Liver (tissue), 9 donors: ENCODE results near the gene GPD2. TPM values are rescaled to one million over a fixed set of nuclear protein-coding genes. Genes with fewer than 3 reads are reported as not detected.

Source experiments
- DNase-seq: peaks from one replicate; pipeline ENCODE4 v3.0.0-alpha.2; 2017; ENCODE audit warnings: low spot score
- H3K27ac ChIP-seq, 2 donors: one replicate each; pipeline ENCODE4 v1.7.0; 2013; ENCODE audit warnings: inconsistent platforms in 2 of 2, low read length in 2 of 2, control low read depth in 1 of 2, low read depth in 1 of 2, mild to moderate bottlenecking in 1 of 2
- H3K27me3 ChIP-seq, 4 donors: one replicate each; pipeline versions ENCODE4 v1.6.1 to v1.7.0; 2013; ENCODE audit warnings: low read length in 3 of 4, inconsistent platforms in 1 of 4, mild to moderate bottlenecking in 1 of 4, moderate library complexity in 1 of 4; ENCODE audit not compliant: control insufficient read depth in 4 of 4, insufficient read depth in 4 of 4
- H3K36me3 ChIP-seq, 4 donors: one replicate each; pipeline versions ENCODE4 v1.6.1 to v1.7.0; 2013; ENCODE audit warnings: low read length in 3 of 4, mild to moderate bottlenecking in 3 of 4, low read depth in 1 of 4, moderate library complexity in 1 of 4; ENCODE audit not compliant: control insufficient read depth in 4 of 4, insufficient read depth in 3 of 4
- H3K4me1 ChIP-seq, 4 donors: one replicate each; pipeline versions ENCODE4 v1.6.1 to v1.7.0; 2013; ENCODE audit warnings: low read length in 3 of 4, mild to moderate bottlenecking in 3 of 4, moderate library complexity in 1 of 4; ENCODE audit not compliant: control insufficient read depth in 4 of 4, insufficient read depth in 4 of 4
- H3K4me3 ChIP-seq, 3 donors: one replicate each; pipeline versions ENCODE4 v1.6.1 to v1.7.0; 2013; ENCODE audit warnings: low read length in 3 of 3, control low read depth in 1 of 3, low read depth in 1 of 3, mild to moderate bottlenecking in 1 of 3
- H3K9ac ChIP-seq, 2 donors: one replicate each; pipeline ENCODE4 v1.7.0; 2013; ENCODE audit warnings: low read length in 2 of 2, mild to moderate bottlenecking in 2 of 2, moderate library complexity in 2 of 2, control low read depth in 1 of 2, low read depth in 1 of 2
- H3K9me3 ChIP-seq, 4 donors: one replicate each; pipeline versions ENCODE4 v1.6.1 to v1.7.0; 2013; ENCODE audit warnings: low read length in 3 of 4; ENCODE audit not compliant: control insufficient read depth in 4 of 4
- ATF3 ChIP-seq: IDR thresholded peaks from 2 replicates; pipeline ENCODE4 v1.6.1; 2016; ENCODE audit warnings: antibody characterized with exemption
- EGR1 ChIP-seq, 2 donors: IDR thresholded peaks; 2 replicates each; pipeline ENCODE4 v1.6.1; 2016 to 2018; ENCODE audit warnings: antibody characterized with exemption in 2 of 2, low read depth in 2 of 2
- FOXA1 ChIP-seq: IDR thresholded peaks from 2 replicates; pipeline ENCODE4 v1.6.1; 2016; ENCODE audit warnings: antibody characterized with exemption
- FOXA2 ChIP-seq: IDR thresholded peaks from 2 replicates; pipeline ENCODE4 v1.6.1; 2016; ENCODE audit warnings: antibody characterized with exemption
- GABPA ChIP-seq, 2 donors: IDR thresholded peaks in 1 of 2; conservative IDR thresholded peaks in 1 of 2; 2 replicates each; pipeline ENCODE4 v1.6.1; 2016; ENCODE audit warnings: antibody characterized with exemption in 2 of 2, mild to moderate bottlenecking in 1 of 2, moderate library complexity in 1 of 2
- HNF4A ChIP-seq, 2 donors: conservative IDR thresholded peaks; 2 replicates each; pipeline ENCODE4 v1.6.1; 2016; ENCODE audit warnings: antibody characterized with exemption in 2 of 2, mild to moderate bottlenecking in 2 of 2
- HNF4G ChIP-seq: IDR thresholded peaks from 2 replicates; pipeline ENCODE4 v1.6.1; 2016; ENCODE audit warnings: antibody characterized with exemption
- JUND ChIP-seq, 2 donors: IDR thresholded peaks; 2 replicates each; pipeline ENCODE4 v1.6.1; 2016; ENCODE audit warnings: antibody characterized with exemption in 2 of 2
- NR2F2 ChIP-seq: IDR thresholded peaks from 2 replicates; pipeline ENCODE4 v1.6.1; 2016; ENCODE audit warnings: antibody characterized with exemption
- RAD21 ChIP-seq, 2 donors: IDR thresholded peaks; 2 replicates each; pipeline ENCODE4 v1.6.1; 2016; ENCODE audit warnings: antibody characterized with exemption in 2 of 2, mild to moderate bottlenecking in 2 of 2
- REST ChIP-seq: IDR thresholded peaks from 2 replicates; pipeline ENCODE4 v1.6.1; 2016; ENCODE audit warnings: antibody characterized with exemption, mild to moderate bottlenecking
- RXRA ChIP-seq, 2 donors: IDR thresholded peaks; 2 replicates each; pipeline ENCODE4 v1.6.1; 2017 to 2018; ENCODE audit warnings: antibody characterized with exemption in 2 of 2, mild to moderate bottlenecking in 1 of 2
- SP1 ChIP-seq: IDR thresholded peaks from 2 replicates; pipeline ENCODE4 v1.6.1; 2018; ENCODE audit warnings: antibody characterized with exemption, mild to moderate bottlenecking
- TAF1 ChIP-seq: conservative IDR thresholded peaks from 2 replicates; pipeline ENCODE4 v1.6.1; 2016; ENCODE audit warnings: antibody characterized with exemption, mild to moderate bottlenecking
- YY1 ChIP-seq: IDR thresholded peaks from 2 replicates; pipeline ENCODE4 v1.6.1; 2016; ENCODE audit warnings: antibody characterized with exemption, mild to moderate bottlenecking
- ZBTB33 ChIP-seq: IDR thresholded peaks from 2 replicates; pipeline ENCODE4 v1.6.1; 2016; ENCODE audit warnings: antibody characterized with exemption
- WGBS: extraction: QIAGEN DNeasy Blood & Tissue Kit; methylation state at CpG from one replicate; pipeline ENCODE4 v1.1.7; 2013; 5-methylcytosine and 5-hydroxymethylcytosine counted together
- polyA plus RNA-seq, 2 donors: library from polyadenylated mRNA; stranded (reverse) in 1 of 2; unstranded in 1 of 2; fragments of 200-250 nt in 1 of 2; fragments of >200 nt in 1 of 2; fragmentation: Nextera tagmentation in 1 of 2; extraction: Ambion mirVana in 1 of 2; gene quantifications; one replicate each; pipeline versions ENCODE4 v1.2.1 to v1.2.3, GENCODE V29; 2013 to 2015
- total RNA-seq, 2 donors: library from RNA; depleted of rRNA; stranded (reverse); fragments of >200 nt; gene quantifications; one replicate each; pipeline ENCODE4 v1.2.3, GENCODE V29; 2014
- donor health status: healthy.
- donor health status: healthy.
- donor health status: healthy.
- donor health status: healthy.
- donor health status: healthy.

Gene GPD2
- total and polyA plus RNA-seq, 4 donors, result 1.4 to 14.3 (median 6.1) TPM

DNA sequence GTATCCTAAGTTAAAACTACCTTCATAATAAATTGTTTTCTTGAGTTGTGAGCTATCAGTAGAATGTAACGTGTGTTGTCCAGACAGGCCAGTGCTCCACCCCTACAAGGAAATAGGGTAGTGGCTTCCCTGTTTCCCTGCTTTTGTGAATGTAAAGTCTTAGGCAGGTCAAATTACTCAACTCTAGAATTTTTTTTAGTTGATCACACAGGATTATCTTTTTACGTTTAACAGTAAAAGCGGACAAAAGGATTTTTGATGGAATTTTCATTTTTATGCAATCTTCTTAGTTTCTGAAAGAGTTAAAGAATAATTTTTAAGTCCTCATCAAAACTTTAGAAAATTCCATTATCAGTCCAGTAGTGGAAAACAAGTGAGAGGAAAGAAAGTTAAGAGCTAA is 38.2 kb downstream of the GPD2 start:
- Histone ChIP-seq H3K4me3 (no peak overlapping the region), H3K9ac (no peak overlapping the region), H3K27ac (no peak overlapping the region), H3K9me3 (no peaks in the 10 kb centered on the region), H3K4me1 (peaks cover 0 to 1% (median 0%) of the 10 kb centered on the region in 4 donors), H3K27me3 (no peaks in the 10 kb centered on the region), H3K36me3 (no peaks in the 10 kb centered on the region)
- 91% methylated on average over 3 of the region's 3 CpGs for WGBS
- TF ChIP-seq JUND (IDR thresholded peaks at IDR 0.05) (no peak), REST (no peak), FOXA1 (no peak), RXRA (IDR thresholded peaks at IDR 0.05) (no peak), GABPA (IDR thresholded peaks at IDR 0.05 in 1 of 2, conservative IDR thresholded peaks at IDR 0.05 in 1 of 2) (no peak), ZBTB33 (no peak), FOXA2 (no peak), HNF4G (no peak), ATF3 (no peak), HNF4A (conservative IDR thresholded peaks at IDR 0.05) (no peak), SP1 (no peak), EGR1 (IDR thresholded peaks at IDR 0.05; ENCODE audit: low read depth in 2 of 2) (no peak), NR2F2 (no peak), RAD21 (IDR thresholded peaks at IDR 0.05) (no peak), TAF1 (no peak), YY1 (no peak)
- no peak for DNase-seq

DNA sequence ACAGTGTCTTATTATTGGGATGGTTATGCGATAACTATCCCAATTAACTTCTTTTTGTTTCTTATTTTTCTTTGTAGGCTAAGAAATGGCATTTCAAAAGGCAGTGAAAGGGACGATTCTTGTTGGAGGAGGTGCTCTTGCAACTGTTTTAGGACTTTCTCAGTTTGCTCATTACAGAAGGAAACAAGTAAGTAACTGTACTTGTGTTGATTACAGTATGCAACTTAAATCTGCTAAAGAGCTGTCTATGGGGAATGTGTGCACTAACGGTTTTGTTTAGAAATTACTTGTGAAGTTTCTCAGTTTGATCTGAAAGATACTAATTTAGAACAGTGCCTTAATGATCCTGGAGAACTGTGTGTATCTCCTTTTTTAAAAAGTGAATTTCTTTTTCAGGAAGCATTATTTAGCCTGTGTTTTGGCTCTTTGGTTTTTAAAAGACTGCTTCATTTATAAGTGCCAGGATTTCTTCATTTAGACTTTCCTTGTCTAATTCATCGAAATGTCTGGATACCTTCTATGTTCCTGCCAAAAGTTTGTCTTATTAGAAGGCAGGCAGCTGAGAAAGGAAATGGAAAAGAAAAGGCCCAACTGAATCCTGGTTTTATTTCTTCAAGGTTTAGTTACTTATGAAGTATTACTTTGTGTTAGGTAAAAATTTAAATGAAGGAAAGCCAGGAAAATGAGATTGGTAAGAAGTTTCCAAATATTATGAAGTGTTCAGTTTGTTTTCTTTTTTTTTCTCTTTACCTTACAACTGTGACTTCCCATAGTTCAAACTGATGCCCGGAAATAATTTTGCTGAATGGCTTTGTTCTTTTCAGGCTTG is 40.1 kb downstream of the GPD2 start:
- Histone ChIP-seq H3K4me1 (no peaks in the 10 kb centered on the region), H3K36me3 (no peaks in the 10 kb centered on the region), H3K27ac (no peak overlapping the region), H3K9ac (no peak overlapping the region), H3K27me3 (no peaks in the 10 kb centered on the region), H3K9me3 (no peaks in the 10 kb centered on the region), H3K4me3 (no peak overlapping the region)
- no peak for DNase-seq
- 89% methylated on average over 5 of the region's 5 CpGs for WGBS
- no peak for TF ChIP-seq FOXA1
- TF ChIP-seq ZBTB33, result no peak
- no peak for TF ChIP-seq REST
- TF ChIP-seq HNF4G, result no peak
- no peak for TF ChIP-seq SP1
- no peak for TF ChIP-seq NR2F2
- no peak for TF ChIP-seq RAD21 (IDR thresholded peaks at IDR 0.05)
- no peak for TF ChIP-seq EGR1 (IDR thresholded peaks at IDR 0.05; ENCODE audit: low read depth in 2 of 2)
- no peak for TF ChIP-seq ATF3
- no peak for TF ChIP-seq HNF4A (conservative IDR thresholded peaks at IDR 0.05)
- TF ChIP-seq YY1, result no peak
- TF ChIP-seq FOXA2, result no peak
